NB4 (cell line): Measurements from ENCODE around the gene RBBP5.

Experiments
- DNase-seq: peaks from one replicate; pipeline ENCODE4 v3.0.0; 2010; ENCODE audit warnings: low read depth
- H3K4me3 ChIP-seq: one replicate; pipeline ENCODE4 v1.5.1; 2011; ENCODE audit warnings: mild to moderate bottlenecking, low read depth, low read length, moderate library complexity
- MYC ChIP-seq: IDR thresholded peaks from 2 replicates; pipeline ENCODE4 v1.6.1; 2011; ENCODE audit warnings: low read depth, low read length
- POLR2A ChIP-seq: IDR thresholded peaks from 2 replicates; pipeline ENCODE4 v1.6.1; 2011; ENCODE audit warnings: mild to moderate bottlenecking; ENCODE audit not compliant: insufficient read length; ENCODE audit errors: extremely low read depth
- TF ChIP-seq, protein P1 (sequence below): IDR thresholded peaks from 2 replicates; pipeline ENCODE4 v1.6.1; 2011; ENCODE audit warnings: low read depth, low read length
- TF ChIP-seq, protein P2 (sequence below): IDR thresholded peaks from one replicate; pipeline ENCODE4 v1.5.1; 2012; ENCODE audit warnings: low read depth, low read length

The RBBP5 gene

DNA sequence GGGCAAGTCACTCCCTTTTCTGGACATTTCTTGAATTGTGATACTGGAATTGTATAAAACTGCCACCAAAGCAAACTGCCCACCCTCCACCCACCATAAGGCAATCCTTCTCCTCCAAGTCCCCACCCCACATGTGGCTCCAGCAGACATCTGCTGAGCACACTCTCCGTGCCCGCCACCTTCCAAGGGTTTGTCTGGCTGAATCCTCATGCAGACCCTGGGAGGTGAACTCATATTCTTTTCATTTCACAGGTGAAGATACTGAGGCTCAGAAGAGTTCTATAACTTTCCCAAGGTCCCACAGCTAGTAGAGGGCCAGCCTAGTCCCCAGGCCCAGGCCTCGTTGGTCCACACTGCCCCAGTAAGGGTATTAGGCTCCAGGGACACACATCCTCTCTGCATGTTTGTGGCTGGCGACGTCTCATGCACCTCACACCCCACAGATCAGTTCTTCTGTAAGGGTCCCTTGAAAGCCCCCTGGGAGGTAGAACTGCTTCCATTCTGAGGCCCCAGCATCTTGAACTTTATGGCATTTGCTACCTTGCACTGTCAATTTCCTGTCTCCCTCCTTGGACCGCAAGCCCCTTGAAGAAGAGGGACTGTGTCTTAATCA is 64.7 kb downstream of the RBBP5 start:
- TF ChIP-seq MYC (no peak), POLR2A (no peak)
- TF ChIP-seq, protein P1, sequence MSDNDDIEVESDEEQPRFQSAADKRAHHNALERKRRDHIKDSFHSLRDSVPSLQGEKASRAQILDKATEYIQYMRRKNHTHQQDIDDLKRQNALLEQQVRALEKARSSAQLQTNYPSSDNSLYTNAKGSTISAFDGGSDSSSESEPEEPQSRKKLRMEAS, result no peak
- TF ChIP-seq, protein P2, sequence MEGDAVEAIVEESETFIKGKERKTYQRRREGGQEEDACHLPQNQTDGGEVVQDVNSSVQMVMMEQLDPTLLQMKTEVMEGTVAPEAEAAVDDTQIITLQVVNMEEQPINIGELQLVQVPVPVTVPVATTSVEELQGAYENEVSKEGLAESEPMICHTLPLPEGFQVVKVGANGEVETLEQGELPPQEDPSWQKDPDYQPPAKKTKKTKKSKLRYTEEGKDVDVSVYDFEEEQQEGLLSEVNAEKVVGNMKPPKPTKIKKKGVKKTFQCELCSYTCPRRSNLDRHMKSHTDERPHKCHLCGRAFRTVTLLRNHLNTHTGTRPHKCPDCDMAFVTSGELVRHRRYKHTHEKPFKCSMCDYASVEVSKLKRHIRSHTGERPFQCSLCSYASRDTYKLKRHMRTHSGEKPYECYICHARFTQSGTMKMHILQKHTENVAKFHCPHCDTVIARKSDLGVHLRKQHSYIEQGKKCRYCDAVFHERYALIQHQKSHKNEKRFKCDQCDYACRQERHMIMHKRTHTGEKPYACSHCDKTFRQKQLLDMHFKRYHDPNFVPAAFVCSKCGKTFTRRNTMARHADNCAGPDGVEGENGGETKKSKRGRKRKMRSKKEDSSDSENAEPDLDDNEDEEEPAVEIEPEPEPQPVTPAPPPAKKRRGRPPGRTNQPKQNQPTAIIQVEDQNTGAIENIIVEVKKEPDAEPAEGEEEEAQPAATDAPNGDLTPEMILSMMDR, result no peak
- H3K4me3 ChIP-seq, result no peak overlapping the region
- no peak for DNase-seq

DNA sequence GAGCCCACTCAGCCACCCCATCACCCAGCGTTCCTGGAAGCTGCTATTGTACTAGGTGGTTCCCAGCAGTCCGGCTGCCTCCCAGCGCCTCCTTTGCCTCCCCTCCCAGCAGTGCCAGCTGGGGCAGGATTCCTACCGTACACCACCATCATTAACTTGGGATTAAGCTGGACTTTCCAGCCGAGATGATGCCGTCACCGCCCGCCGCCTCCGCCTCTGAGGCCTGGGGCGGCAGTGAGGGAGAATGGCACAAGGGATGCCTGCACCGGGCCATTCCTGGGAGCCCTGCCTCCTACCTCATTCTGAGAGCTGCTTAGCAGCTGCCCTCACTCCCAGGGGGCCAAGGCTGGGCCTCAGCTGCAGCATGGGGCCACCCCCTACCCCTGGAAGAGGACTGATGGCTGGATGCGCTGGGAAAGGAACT is 65.6 kb downstream of the RBBP5 start:
- no peak overlapping the region for H3K4me3 ChIP-seq
- DNase-seq, result no peak
- TF ChIP-seq, protein P1, result no peak
- TF ChIP-seq POLR2A (no peak), MYC (no peak)

DNA sequence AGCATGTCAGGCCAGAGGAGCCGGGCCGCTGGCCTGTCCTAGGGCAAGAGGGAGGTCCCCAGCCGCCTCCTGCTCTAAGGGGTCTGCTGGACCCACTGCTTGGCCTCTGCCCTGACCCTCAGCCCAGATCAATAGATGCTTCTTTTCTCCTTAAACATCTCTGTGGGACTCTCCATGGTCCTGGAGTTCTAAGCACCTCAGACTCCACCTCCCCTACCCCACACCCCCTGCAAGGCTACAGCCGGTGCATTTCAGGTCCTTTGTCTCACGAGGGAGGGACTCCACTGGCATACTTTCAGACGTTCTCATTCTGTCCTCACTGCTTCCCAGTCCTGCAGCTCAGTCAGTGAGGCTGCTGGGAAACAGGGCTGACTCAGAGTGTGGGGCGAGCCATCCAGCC is 67.8 kb downstream of the RBBP5 start:
- no peak for DNase-seq
- TF ChIP-seq, protein P2, result no peak
- no peak for TF ChIP-seq MYC
- no peak for TF ChIP-seq POLR2A
- TF ChIP-seq, protein P1, result no peak
- H3K4me3 ChIP-seq, result no peak overlapping the region

DNA sequence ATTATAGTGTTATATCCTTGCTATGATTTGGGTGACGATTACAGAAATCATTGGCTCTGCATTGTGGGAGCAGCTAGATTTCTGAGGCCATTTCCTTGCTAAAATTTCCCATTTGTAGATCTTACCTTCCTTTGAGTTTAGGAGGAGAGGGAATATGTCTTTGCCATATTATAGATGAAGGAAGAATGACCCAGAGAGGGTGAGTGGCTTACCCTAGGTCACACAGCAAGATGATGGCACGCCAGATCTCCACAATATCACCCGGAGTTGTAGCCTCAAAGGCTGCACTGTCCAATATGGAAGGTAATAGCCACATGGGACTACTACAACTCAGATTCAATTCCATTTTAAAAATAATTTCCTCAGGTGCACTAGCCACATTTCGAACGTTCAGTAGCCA is 68.5 kb downstream of the RBBP5 start:
- TF ChIP-seq, protein P1, result no peak
- TF ChIP-seq, protein P2, result no peak
- TF ChIP-seq POLR2A (no peak), MYC (no peak)
- DNase-seq, result no peak
- H3K4me3 ChIP-seq, result no peak overlapping the region

DNA sequence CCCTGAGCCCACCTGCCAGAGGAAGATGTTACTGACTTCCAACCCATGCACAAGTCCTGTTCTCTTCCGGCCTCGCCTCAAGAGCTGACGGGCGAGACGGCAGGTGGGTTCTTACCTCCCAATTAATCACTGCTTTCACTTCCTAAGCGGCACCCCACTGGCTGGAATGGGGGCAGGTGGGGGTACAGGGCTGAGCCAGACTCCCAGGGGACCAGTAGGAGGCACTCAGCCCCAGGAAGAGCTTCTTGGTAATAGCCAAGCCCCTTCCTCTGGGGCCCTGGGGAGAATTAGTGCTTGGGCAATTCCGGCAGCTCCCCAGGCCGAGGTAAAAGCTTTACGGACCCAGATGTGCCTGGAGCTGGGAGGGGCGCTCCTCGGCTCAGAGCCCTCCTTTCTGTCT is 69.1 kb downstream of the RBBP5 start:
- H3K4me3 ChIP-seq, result no peak overlapping the region
- no peak for DNase-seq
- TF ChIP-seq, protein P2, result no peak
- TF ChIP-seq POLR2A (no peak), MYC (no peak)
- TF ChIP-seq, protein P1, result no peak

DNA sequence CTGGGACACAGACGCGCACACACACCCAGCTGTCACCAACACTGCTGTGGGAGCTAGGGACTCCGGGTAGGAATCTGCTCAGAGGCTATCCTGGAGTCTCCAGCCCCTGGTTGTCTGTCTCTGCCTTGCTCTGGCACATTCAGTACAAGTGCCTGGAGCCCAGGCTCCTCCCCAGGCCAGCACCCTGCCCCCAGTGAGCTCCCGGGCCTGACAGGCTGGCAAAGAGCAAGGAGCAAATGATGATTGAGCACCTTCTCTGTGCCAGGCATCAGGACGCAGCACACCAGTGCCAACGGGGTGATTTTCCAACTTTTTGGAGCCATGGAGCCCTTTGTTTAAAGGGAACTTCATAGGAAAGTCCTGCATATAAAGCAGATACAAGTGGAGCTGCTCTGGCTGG is 72.3 kb downstream of the RBBP5 start:
- no peak for DNase-seq

More for the DNA sequence above, 72.3 kb downstream of the RBBP5 start:
- no peak overlapping the region for H3K4me3 ChIP-seq
- TF ChIP-seq, protein P2, result no peak
- TF ChIP-seq MYC, result no peak
